Endothelial cell of umbilical vein (primary cell): ENCODE measurements around the gene CXCL3. TPM values are rescaled to one million over a fixed set of nuclear protein-coding genes. Genes with fewer than 3 reads are reported as not detected.

Experiments used
- BruUV-seq: library from RNA; stranded (reverse); fragments of 400-500 nt; replicated peaks from 2 replicates; lab custom pipeline; 2021; lab: Mats Ljungman, UMichigan
- CTCF ChIA-PET: fragments of 300-600, 350-600 bp; sonication (Branson Sonifier 250); formaldehyde crosslinking; loops from one replicate; lab custom pipeline; 2021; ENCODE audit warnings: antibody characterized with exemption, inconsistent platforms; lab: Charles Lee
- POLR2A ChIA-PET: fragments of 300-600, 350-600 bp; sonication (Branson Sonifier 250); formaldehyde crosslinking; loops from one replicate; lab custom pipeline; 2021; ENCODE audit warnings: antibody characterized with exemption, inconsistent platforms; lab: Charles Lee
- DNase-seq: peaks from one replicate; pipeline ENCODE4 v3.0.0-alpha.2; 2011; ENCODE audit warnings: low read depth, low spot score
- FAIRE-seq: peaks from 2 replicates; lab custom pipeline; 2011; peaks lifted over from hg19 to GRCh38; lab: Jason Lieb, UNC
- H2AFZ ChIP-seq: 2 replicates; pipeline ENCODE4 v1.6.0; 2012; ENCODE audit warnings: low read depth, low read length, control low read depth, inconsistent platforms
- H3K27ac ChIP-seq: 2 replicates; pipeline ENCODE4 v1.5.1; 2011; ENCODE audit warnings: low read depth, mild to moderate bottlenecking, control low read depth, low read length, moderate library complexity; ENCODE audit not compliant: insufficient read depth
- H3K27me3 ChIP-seq, 2 experiments: 2 replicates each; pipeline versions ENCODE4 v1.6.0 to v1.6.1; 2011; ENCODE audit warnings: low read length in 2 of 2, mixed read lengths in 1 of 2; ENCODE audit not compliant: control insufficient read depth in 2 of 2, insufficient read depth in 2 of 2
- H3K36me3 ChIP-seq, 2 experiments: 2 replicates in 1 of 2; 3 replicates in 1 of 2; pipeline ENCODE4 v1.5.1; 2011; ENCODE audit warnings: low read length in 2 of 2, mild to moderate bottlenecking in 1 of 2, moderate library complexity in 1 of 2; ENCODE audit not compliant: control insufficient read depth in 2 of 2, insufficient read depth in 2 of 2; ENCODE audit errors: extremely low read depth in 1 of 2
- H3K4me1 ChIP-seq: 3 replicates; pipeline ENCODE4 v1.5.1; 2011; ENCODE audit warnings: mild to moderate bottlenecking, low read length; ENCODE audit not compliant: control insufficient read depth, insufficient read depth; ENCODE audit errors: extremely low read depth
- H3K4me2 ChIP-seq: 2 replicates; pipeline ENCODE4 v1.6.1; 2011; ENCODE audit warnings: low read length, control low read depth, mixed read lengths; ENCODE audit not compliant: insufficient read depth
- H3K4me3 ChIP-seq, 3 experiments: fragments of 200-600 bp in 1 of 3; sonication (generic), shearing (Covaris generic) in 1 of 3; replicated peaks in 1 of 3; 2 replicates each; pipeline ENCODE4 v1.5.1; 2011 to 2016; ENCODE audit warnings: control low read depth in 3 of 3, low read length in 3 of 3, mild to moderate bottlenecking in 2 of 3, inconsistent platforms in 1 of 3, low read depth in 1 of 3, moderate library complexity in 1 of 3; ENCODE audit not compliant: insufficient read depth in 1 of 3
- H3K79me2 ChIP-seq: 2 replicates; pipeline ENCODE4 v1.6.0; 2012; ENCODE audit warnings: low read length, inconsistent platforms; ENCODE audit not compliant: control insufficient read depth, insufficient read depth
- H3K9ac ChIP-seq: replicated peaks from 2 replicates; pipeline ENCODE3; 2011; ENCODE audit warnings: low read length, control low read depth; ENCODE audit not compliant: insufficient read depth; ENCODE audit errors: extremely low read depth
- H3K9me1 ChIP-seq: replicated peaks from 3 replicates; pipeline ENCODE4 v1.6.0; 2011; ENCODE audit warnings: mild to moderate bottlenecking, low read length; ENCODE audit not compliant: control insufficient read depth, insufficient read depth; ENCODE audit errors: extremely low read depth
- H3K9me3 ChIP-seq: replicated peaks from 2 replicates; pipeline ENCODE4 v1.5.1; 2012; ENCODE audit warnings: low read length, inconsistent platforms; ENCODE audit not compliant: control insufficient read depth, insufficient read depth
- H4K20me1 ChIP-seq: replicated peaks from 2 replicates; pipeline ENCODE3; 2011; ENCODE audit warnings: mild to moderate bottlenecking, low read length; ENCODE audit not compliant: control insufficient read depth, insufficient read depth; ENCODE audit errors: extremely low read depth
- EZH2 ChIP-seq: IDR thresholded peaks from 2 replicates; pipeline ENCODE4 v1.6.1; 2012; ENCODE audit warnings: borderline replicate concordance, low read depth, mild to moderate bottlenecking, moderate library complexity, low read length, inconsistent platforms; ENCODE audit not compliant: severe bottlenecking
- FOS ChIP-seq: IDR thresholded peaks from 2 replicates; pipeline ENCODE4 v1.6.1; 2011; ENCODE audit warnings: mild to moderate bottlenecking, low read length, moderate library complexity, borderline replicate concordance; ENCODE audit not compliant: insufficient read depth
- GATA2 ChIP-seq: IDR thresholded peaks from 2 replicates; pipeline ENCODE4 v1.7.0; 2011; ENCODE audit warnings: low read depth, mild to moderate bottlenecking, moderate library complexity, mixed read lengths, low read length; ENCODE audit not compliant: insufficient read length, insufficient read depth
- JUN ChIP-seq: IDR thresholded peaks from 2 replicates; pipeline ENCODE4 v1.6.1; 2011; ENCODE audit warnings: borderline replicate concordance, low read depth; ENCODE audit not compliant: insufficient read length, insufficient read depth
- MYC ChIP-seq: IDR thresholded peaks from one replicate; pipeline ENCODE4 v1.6.1; 2011; ENCODE audit warnings: mild to moderate bottlenecking, low read depth, low read length
- POLR2A ChIP-seq: IDR thresholded peaks from 2 replicates; pipeline ENCODE4 v1.6.1; 2012; ENCODE audit warnings: low read depth, mild to moderate bottlenecking, control low read depth, low read length
- POLR2AphosphoS5 ChIP-seq: IDR thresholded peaks from 2 replicates; pipeline ENCODE4 v1.6.1; 2012; ENCODE audit warnings: low read depth, mild to moderate bottlenecking, control low read depth, low read length, moderate library complexity; ENCODE audit not compliant: insufficient read depth
- dilution Hi-C: fragments of 300-500 bp; cut with MboI; formaldehyde crosslinking; loops from one replicate; pipeline ENCODE4 v1.15.0; 2019; ENCODE audit warnings: low sequenced_read_pairs; ENCODE audit not compliant: extremely low pct_ligation_motif_present
- intact Hi-C: fragments of 100-400 bp; cut with micrococcal nuclease; formaldehyde crosslinking; loops from one replicate; pipeline ENCODE4 v1.10.0; 2022
- polyA plus RNA-seq, 4 experiments: library from polyadenylated mRNA; depleted of rRNA in 3 of 4; stranded (reverse) in 3 of 4; unstranded in 1 of 4; fragments of >200 nt; gene quantifications; 2 replicates each; pipeline versions ENCODE4 v1.2.1 to v1.2.3, GENCODE V29; 2011 to 2012; ENCODE audit warnings: missing spikeins in 1 of 4
- total RNA-seq: library from RNA; stranded (reverse); gene quantifications from 2 replicates; pipeline ENCODE4 v1.2.3, GENCODE V29; 2021
- TF ChIP-seq, protein P1 (sequence below): IDR thresholded peaks from 2 replicates; pipeline ENCODE4 v1.6.1; 2011; ENCODE audit not compliant: insufficient read depth, insufficient read length
- TF ChIP-seq, protein P2 (sequence below), 2 donors: IDR thresholded peaks; 1 replicate in 1 of 2; 2 replicates in 1 of 2; pipeline ENCODE4 v1.5.1; 2011; ENCODE audit warnings: low read length in 2 of 2, mild to moderate bottlenecking in 2 of 2, moderate library complexity in 2 of 2, control low read depth in 1 of 2, inconsistent platforms in 1 of 2, low read depth in 1 of 2; ENCODE audit not compliant: insufficient read depth in 1 of 2; ENCODE audit errors: extremely low read depth in 1 of 2

The CXCL3 gene
- total and polyA plus RNA-seq, 2 donors (not counting 3 experiments of a cell fraction or from before 2014, with no cell fraction given): 1.1 to 1.3 TPM

DNA sequence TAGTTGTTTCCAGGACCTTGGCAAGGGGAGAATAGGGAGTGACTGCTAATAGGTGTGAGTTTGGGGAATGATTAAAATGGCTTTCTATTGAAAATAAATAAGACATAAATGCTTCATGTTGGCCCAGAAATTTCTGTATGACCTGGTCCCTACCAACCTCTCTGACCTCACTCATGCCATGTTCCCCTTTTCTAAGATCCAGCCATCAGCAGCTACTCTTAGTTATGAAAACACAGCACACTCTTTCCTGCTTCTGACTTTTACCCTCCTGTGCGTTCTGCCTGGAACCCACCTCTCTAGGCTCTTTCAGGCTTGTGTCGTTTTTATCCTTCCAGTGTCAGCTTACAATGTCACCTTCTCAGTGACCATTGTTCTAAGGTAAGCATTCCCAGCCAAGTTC, 25.2 kb downstream of the CXCL3 start:
- peaks cover 0 to 5% of the 10 kb centered on the region in 2 experiments for H3K27me3 ChIP-seq
- no peak overlapping the region for H2AFZ ChIP-seq
- no TSS peak for BruUV-seq
- ChIA-PET POLR2A (no interaction called here), CTCF (interaction anchor here (1.0 kb wide), 1 partner anchor 25 kb away, joined by 3 read pairs; the partner anchor contains the start of gene CXCL3)
- H3K79me2 ChIP-seq: no peaks in the 10 kb centered on the region
- H4K20me1 ChIP-seq: no peaks in the 10 kb centered on the region
- no peaks in the 10 kb centered on the region for H3K36me3 ChIP-seq
- DNase-seq (no peak), FAIRE-seq (no peak)
- H3K9me1 ChIP-seq: no peaks in the 10 kb centered on the region
- no peak overlapping the region for H3K27ac ChIP-seq
- H3K4me2 ChIP-seq: no peak overlapping the region
- H3K9ac ChIP-seq: no peak overlapping the region
- H3K4me3 ChIP-seq: no peak overlapping the region
- dilution Hi-C loops: no loop called here
- H3K9me3 ChIP-seq: no peaks in the 10 kb centered on the region
- intact Hi-C loops: no loop called here
- H3K4me1 ChIP-seq: peaks cover 2% of the 10 kb centered on the region
- TF ChIP-seq EZH2: no peak
- TF ChIP-seq POLR2AphosphoS5: no peak
- no peak for TF ChIP-seq FOS
- no peak for TF ChIP-seq GATA2
- TF ChIP-seq POLR2A: no peak
- TF ChIP-seq, protein P1, sequence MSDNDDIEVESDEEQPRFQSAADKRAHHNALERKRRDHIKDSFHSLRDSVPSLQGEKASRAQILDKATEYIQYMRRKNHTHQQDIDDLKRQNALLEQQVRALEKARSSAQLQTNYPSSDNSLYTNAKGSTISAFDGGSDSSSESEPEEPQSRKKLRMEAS: no peak
- TF ChIP-seq JUN: no peak
- TF ChIP-seq, protein P2, sequence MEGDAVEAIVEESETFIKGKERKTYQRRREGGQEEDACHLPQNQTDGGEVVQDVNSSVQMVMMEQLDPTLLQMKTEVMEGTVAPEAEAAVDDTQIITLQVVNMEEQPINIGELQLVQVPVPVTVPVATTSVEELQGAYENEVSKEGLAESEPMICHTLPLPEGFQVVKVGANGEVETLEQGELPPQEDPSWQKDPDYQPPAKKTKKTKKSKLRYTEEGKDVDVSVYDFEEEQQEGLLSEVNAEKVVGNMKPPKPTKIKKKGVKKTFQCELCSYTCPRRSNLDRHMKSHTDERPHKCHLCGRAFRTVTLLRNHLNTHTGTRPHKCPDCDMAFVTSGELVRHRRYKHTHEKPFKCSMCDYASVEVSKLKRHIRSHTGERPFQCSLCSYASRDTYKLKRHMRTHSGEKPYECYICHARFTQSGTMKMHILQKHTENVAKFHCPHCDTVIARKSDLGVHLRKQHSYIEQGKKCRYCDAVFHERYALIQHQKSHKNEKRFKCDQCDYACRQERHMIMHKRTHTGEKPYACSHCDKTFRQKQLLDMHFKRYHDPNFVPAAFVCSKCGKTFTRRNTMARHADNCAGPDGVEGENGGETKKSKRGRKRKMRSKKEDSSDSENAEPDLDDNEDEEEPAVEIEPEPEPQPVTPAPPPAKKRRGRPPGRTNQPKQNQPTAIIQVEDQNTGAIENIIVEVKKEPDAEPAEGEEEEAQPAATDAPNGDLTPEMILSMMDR (IDR thresholded peaks at IDR 0.05; ENCODE audit: extremely low read depth in 1 of 2, insufficient read depth in 1 of 2, low read depth in 1 of 2, low read length in 2 of 2): no peak
- TF ChIP-seq MYC: no peak
